AG04449 (cell line): ENCODE results near the gene GABRB3.

Experiments used
- CTCF ChIA-PET: fragments of 350-600 bp; formaldehyde crosslinking; extraction: SDS; loops from one replicate; lab custom pipeline; 2021; ENCODE audit warnings: antibody characterized with exemption; lab: Yijun Ruan, JAX
- POLR2A ChIA-PET: fragments of 400-600, 350-600 bp; formaldehyde crosslinking; extraction: SDS; loops from one replicate; lab custom pipeline; 2020; ENCODE audit warnings: antibody characterized with exemption, inconsistent platforms; lab: Yijun Ruan, JAX
- DNase-seq: peaks from one replicate; pipeline ENCODE4 v3.0.0-alpha.2; 2010; ENCODE audit warnings: low read depth, low spot score
- H3K4me3 ChIP-seq: 2 replicates; pipeline ENCODE4 v1.5.1; 2011; ENCODE audit warnings: low read depth, mild to moderate bottlenecking, control low read depth, low read length
- CTCF ChIP-seq: IDR thresholded peaks from one replicate; pipeline ENCODE4 v1.5.1; 2011; ENCODE audit warnings: mild to moderate bottlenecking, moderate library complexity, low read length, control low read depth, inconsistent platforms; ENCODE audit not compliant: insufficient read depth; ENCODE audit errors: missing control alignments

The GABRB3 gene

GRCh38 chr15:26665957-26666791 is 106.7 kb downstream of the GABRB3 start:
- no peak for DNase-seq
- CTCF ChIA-PET, result no interaction called here
- POLR2A ChIA-PET, result no interaction called here
- no peak overlapping the region for H3K4me3 ChIP-seq
- no peak for TF ChIP-seq CTCF

GRCh38 chr15:26662283-26662682 is 110.6 kb downstream of the GABRB3 start:
- no peak overlapping the region for H3K4me3 ChIP-seq

GRCh38 chr15:26661748-26662147 is 111.1 kb downstream of the GABRB3 start:
- no peak for DNase-seq
- H3K4me3 ChIP-seq, result no peak overlapping the region
- ChIA-PET CTCF (no interaction called here), POLR2A (no interaction called here)
- TF ChIP-seq CTCF, result no peak

More at GRCh38 chr15:26662283-26662682, 110.6 kb downstream of the GABRB3 start:
- DNase-seq, result no peak
- CTCF ChIA-PET, result no interaction called here
- no peak for TF ChIP-seq CTCF
- POLR2A ChIA-PET, result no interaction called here

- no peak for DNase-seq
- TF ChIP-seq CTCF, result no peak
- H3K4me3 ChIP-seq, result no peak overlapping the region
- POLR2A ChIA-PET, result no interaction called here
- CTCF ChIA-PET, result no interaction called here
Observed at GRCh38 chr15:26661107-26661506, 111.8 kb downstream of the GABRB3 start.

- DNase-seq, result no peak
- ChIA-PET CTCF (no interaction called here), POLR2A (no interaction called here)
- no peak for TF ChIP-seq CTCF
- H3K4me3 ChIP-seq, result no peak overlapping the region
Observed at GRCh38 chr15:26660241-26660640, 112.6 kb downstream of the GABRB3 start.

GRCh38 chr15:26658290-26658689 is 114.6 kb downstream of the GABRB3 start:
- H3K4me3 ChIP-seq, result no peak overlapping the region
- no peak for TF ChIP-seq CTCF
- POLR2A ChIA-PET, result no interaction called here
- CTCF ChIA-PET, result no interaction called here
- no peak for DNase-seq
